ENCODE data around the gene XXYLT1.
"Not testable (repeated sequence)": the region's sequence is repeated elsewhere in the genome, so short reads cannot be mapped to it uniquely, and the experiment has no call there.

Gene XXYLT1

GRCh38 chr3:195063581-195064193, 207.3 kb downstream of the XXYLT1 start:
- DNase-seq (ENCODE audit: low spot score) = no peak

DNA sequence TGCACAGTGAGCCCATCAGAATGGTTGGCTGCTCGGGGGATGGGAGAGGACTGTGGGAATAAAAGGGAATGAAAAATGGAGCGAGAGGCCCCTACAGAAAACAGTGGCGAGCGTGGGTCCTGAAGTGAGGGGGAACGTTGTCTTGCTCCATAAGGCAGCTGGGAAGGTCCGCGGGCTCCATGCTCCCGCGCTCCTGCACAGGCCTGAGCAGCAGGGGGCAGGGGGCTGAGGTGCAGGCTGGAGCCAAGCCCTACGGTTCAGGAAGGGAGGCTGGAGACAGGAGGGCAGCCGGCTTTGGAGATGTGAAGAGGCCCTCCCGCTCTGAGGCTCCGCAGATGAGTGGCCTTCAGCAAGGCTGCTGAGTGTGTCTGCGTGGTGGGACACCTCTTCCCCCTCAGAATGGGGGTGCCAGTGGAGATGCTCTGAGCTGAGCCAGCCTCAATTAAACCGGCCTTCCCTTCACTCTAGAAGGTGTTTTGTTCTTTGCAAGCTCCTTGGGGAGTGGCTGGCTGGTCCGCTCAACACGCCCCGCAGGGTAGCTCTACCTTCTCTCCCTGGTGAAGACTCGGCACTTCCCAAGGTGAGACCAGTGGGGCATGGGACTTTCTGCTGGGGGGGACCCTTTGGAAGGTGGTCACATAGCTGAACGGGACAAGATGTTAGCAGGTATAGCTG, 208.0 kb downstream of the XXYLT1 start:
- no peak for DNase-seq (ENCODE audit: low spot score)

DNA sequence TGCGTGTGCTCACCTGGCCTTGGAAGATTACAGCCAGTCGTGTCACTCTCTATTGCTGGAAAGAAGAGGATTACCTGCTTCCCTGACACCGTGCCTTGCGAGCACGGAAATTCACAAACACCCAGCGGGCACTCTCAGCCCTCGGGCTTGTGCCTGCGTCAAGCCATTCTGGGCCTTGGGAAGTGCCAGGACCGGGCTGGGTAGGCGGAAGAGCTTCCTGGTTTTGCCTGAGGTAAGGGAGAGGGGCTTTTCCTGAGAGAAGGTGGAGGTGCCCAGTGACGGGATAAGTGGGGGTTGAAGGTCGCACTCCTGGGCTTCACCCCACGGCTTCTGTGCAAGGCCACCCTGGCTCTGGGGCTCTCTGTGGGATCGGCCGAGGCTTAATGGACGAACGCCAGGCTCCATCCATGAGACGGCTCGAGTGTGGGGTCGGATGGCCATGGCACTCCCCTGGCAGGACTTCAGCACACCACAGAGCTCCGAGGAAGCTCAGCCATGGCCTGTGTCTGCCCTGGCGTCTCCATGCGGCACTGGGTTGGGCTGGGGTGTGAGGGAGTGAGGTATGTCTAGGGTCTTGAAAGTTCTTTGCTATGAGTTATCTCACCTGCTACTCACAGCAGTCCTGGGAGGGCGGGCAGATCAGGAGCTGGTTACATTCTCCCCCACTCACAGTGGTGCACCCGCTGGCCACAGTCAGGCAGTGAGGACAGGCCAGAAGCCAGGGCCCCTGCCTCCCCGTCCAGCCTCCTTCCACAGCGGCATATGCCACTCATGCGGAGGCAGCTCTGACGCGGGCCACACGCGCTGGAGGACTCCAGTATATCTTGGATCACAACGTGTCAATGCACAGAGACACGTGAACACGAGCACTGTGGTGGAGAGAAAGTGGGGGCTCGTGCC, 209.0 kb downstream of the XXYLT1 start:
- DNase-seq (ENCODE audit: low spot score) = no peak

DNA sequence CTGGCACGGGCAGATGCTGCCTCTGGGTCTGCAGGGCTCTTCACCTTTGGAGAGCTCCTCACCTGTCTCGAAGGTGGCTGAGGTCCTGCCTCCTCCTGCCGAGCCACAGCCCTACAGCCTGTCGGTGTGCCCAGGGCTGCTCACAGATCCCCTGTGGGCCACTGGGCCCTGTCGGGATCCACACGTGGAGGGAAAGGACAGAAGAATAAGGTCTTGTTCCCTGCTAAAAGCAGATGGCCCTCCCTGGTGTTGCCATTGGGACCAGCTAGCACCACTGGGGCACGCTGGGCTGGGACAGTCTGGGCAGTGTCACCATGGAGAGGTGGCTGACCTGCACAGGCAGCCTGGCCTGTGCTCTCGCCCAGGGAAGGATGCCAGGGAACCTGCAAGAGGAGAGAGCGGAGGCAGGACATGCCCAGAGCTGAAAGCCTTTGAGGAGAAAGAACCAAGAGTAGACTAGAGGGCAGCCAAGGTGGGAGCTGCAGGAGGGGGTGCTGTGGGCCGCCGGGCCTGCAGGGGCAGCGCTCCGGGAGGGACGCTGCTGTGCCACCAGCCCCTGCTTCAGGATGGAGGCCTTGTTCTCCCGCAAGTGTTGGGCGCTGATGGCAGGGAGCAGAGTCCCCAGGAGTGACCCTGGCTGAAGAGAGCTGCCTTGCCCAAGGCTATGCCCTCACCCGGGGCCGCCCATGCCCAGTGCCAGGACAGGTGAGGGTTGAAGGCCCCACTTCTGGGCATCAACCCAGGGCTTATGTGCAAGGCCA, 210.2 kb downstream of the XXYLT1 start:
- DNase-seq (ENCODE audit: low spot score) = no peak

GRCh38 chr3:195060217-195060481, 210.8 kb downstream of the XXYLT1 start:
- DNase-seq (ENCODE audit: low spot score) = no peak

GRCh38 chr3:195059471-195060216, 211.3 kb downstream of the XXYLT1 start:
- no peak for DNase-seq (ENCODE audit: low spot score)

GRCh38 chr3:195059006-195059350, 212.0 kb downstream of the XXYLT1 start:
- no peak for DNase-seq (ENCODE audit: low spot score)

DNA sequence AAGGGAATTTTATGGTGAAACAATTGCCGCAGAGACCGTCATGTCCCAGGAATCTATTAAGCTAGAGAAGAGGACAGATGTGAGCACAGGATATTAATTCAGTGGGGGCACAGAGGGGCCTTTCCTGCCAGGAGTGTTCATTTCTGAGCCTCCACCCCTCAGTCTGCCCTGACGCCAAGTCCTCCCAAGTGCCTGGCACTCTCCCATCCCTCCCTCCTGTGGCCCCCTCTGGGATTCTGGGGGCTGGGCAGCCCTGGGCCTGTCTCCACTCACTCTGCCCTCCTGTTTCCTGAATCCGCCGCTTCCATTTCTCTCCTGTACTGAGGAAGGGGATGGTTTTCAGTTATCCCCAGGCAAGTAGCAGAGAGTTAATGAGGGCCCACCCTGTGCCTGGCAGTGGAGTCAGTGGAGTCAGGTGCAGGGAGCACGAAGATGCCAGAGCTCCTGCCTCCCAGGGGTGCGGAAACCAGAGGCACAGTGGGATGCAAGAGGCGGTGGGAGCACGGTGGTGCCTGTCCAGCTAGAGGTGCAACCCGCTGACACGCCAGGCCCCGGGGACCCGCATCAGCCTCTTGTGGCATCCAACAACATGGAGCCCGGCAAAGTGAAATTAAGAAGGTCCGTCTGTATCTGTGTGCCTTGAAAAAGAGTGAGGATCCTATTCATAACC, 212.5 kb downstream of the XXYLT1 start:
- no peak for DNase-seq (ENCODE audit: low spot score)

GRCh38 chr3:195057716-195058115, 213.2 kb downstream of the XXYLT1 start:
- DNase-seq (ENCODE audit: low spot score) = no peak

- DNase-seq (ENCODE audit: low spot score) = no peak
These were observed 214.5 kb downstream of the XXYLT1 start for GRCh38 chr3:195056506-195056905.

- DNase-seq (ENCODE audit: low spot score) = no peak
These were observed 216.6 kb downstream of the XXYLT1 start for GRCh38 chr3:195054311-195054710.

- DNase-seq (ENCODE audit: low spot score) = no peak
These were observed 218.0 kb downstream of the XXYLT1 start for GRCh38 chr3:195052939-195053338.

DNA sequence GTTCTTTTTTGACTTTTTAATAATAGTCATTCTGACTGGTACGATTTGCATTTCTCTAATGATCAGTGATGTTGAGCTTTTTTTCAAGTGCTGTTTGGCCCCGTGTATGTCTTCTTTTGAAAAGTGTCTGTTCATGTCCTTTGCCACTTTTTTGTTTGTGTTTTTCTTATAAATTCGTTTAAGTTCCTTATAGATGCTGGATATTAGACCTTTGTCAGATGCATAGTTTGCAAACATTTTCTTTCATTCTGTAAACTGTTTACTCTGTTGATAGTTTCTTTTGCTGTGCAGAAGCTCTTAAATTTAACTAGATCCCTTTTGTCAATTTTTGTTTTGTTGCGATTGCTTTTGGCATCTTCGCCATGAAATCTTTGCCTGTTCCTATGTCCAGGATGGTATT, 220.7 kb downstream of the XXYLT1 start:
- DNase-seq (ENCODE audit: low spot score) = not testable (repeated sequence)

DNA sequence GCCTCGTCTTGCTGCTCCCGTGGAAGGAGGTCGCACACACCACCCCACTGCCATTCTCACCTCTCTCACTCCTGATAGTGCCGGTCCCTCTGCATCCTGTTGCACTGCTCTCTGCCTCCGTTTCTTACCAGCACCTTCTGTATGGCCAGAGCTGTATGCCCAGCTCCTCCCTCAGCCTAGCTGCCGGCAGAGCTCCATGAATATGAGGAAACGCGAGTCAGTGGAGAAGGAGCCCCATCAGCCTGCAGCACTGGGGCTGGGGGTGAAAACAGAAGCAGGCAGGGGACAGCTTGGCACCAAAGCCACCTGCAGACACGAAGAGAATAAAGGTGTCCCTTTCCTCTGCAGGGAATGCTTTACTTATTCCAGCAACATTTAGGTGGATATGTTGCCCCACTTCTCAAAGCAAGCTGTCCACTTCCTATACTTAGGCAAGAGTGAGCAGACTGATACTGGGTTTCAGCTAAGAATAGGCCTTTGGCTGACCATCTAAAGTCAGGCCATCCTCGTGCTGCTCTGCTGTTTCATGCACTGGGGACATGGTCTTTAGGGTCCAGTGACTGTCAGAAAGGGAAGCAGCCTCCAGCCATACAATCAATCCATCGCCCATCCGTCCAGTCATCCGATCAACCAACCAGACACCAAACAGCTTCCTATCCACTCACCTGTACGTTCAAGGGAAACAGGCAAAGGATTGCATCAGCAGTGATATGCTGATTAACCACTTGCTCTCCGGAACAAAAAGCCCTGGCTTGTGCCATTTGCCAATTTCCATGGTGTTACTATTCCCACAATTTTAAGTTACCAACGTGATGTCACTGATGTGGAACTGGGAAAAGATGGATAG, 222.7 kb downstream of the XXYLT1 start:
- DNase-seq (ENCODE audit: low spot score) = no peak

- DNase-seq (ENCODE audit: low spot score) = no peak
These were observed 223.4 kb downstream of the XXYLT1 start for GRCh38 chr3:195047536-195047935.

DNA sequence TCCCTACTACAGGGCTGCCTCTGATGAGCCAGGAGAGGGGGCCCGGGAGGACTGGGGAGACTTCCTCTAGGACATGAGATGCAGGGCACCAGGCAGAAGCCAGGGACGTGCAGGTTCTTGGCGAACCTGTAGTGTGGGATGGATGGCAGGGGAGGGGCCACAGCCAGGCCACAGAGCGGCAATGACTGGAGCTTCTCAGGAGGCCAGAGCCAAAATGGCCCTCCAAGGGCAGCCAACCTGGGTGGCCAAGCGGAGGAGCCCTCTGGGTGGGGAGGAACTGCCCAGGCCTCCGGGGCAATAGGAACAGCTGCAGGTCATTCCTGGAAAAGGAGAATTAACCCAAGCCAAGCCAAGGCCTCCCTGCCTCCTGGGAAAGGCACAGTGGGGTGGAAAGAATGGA, 224.5 kb downstream of the XXYLT1 start:
- DNase-seq (ENCODE audit: low spot score) = no peak

DNA sequence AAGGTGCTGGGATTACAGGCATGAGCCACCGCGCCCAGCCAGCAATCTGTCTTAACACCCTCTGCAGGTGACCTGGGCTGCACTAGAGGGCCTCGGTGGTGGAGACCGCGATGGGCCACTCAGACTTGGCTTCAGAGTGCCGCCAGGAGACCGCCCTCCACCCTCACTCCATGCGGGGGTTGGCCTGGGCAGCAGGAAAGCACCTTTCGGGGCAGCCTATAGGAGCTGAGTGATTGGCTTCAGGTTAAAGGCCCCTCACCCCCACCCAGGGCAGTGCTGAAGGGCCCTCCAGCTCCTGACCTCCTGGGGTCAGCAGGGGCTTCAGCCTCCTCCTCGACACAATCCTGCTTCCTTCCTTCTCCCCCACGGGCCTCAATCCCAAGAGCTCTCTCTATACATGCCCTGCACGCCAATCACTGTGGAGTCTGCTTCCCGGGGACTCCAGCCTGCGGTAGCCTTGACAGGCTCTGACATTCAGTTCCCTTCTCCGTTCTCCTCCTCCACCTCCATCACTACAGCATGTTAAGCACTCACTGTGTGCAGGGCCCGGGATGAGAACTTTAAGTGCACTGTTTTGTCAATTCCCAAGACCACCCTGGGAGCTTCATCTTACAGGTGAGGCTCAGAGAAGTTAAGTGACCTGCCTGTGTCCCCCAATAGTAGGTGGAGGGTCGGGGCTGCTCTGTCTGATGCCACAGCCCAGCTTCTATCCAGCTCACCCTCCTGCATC, 225.3 kb downstream of the XXYLT1 start:
- no peak for DNase-seq (ENCODE audit: low spot score)

- DNase-seq (ENCODE audit: low spot score) = no peak
These were observed 226.5 kb downstream of the XXYLT1 start for GRCh38 chr3:195044411-195044810.

DNA sequence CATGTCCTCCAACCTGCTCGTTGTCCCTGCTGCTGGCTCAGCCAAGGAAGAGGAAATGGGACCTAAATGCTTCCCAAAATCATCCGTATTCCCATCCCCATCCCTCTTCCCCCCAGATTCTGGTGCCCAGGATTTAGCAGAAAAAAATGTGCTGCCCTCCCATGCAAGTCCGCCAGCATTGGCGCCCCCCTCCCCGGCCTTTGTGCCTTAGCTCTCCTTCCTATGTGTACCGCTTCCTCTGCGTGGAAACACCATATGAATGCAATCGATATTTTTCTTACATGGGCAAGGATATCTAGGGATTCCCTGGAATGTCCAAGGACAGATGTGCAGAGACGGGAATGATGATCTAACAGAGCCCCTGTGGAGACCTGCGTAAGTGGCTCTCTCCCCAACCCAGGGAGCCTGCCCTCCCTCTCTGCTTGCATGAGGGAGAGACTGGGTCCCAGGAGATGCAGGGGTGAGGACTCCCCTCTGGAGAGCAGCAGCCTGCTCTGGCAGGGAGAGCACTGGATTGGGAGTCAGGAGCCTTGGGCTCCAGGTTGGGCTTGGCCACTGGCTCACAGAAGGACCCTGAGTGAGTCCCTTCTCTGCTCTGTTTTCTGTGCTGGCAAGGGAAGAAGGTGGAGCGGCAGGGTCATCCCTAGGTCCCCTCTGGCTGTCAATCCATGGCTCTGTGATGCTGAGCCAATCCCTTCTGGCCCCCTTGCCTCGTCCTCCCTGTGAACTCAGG, 227.2 kb downstream of the XXYLT1 start:
- no peak for DNase-seq (ENCODE audit: low spot score)
